GM12891 (cell line): ENCODE results near the gene CRISPLD2.

Experiments used
- POLR2A ChIP-seq: IDR thresholded peaks from 2 replicates; pipeline ENCODE4 v1.6.1; 2011; ENCODE audit warnings: low read depth, low read length, control low read depth
- SPI1 ChIP-seq: IDR thresholded peaks from 2 replicates; pipeline ENCODE4 v1.6.1; 2011; ENCODE audit warnings: low read depth, low read length, control low read depth

GRCh38 chr16:84806256-84806889 is 13.4 kb upstream of the CRISPLD2 start:
- TF ChIP-seq POLR2A (no peak), SPI1 (peak; percentile 36; the same call in 1 of the 2 replicates)
